ENCODE data around the gene RAB7A.
"Not testable (repeated sequence)": the region's sequence is repeated elsewhere in the genome, so short reads cannot be mapped to it uniquely, and the experiment has no call there.

RAB7A gene

GRCh38 chr3:128823631-128824030 lies 97.6 kb downstream of the RAB7A start:
- no peak for DNase-seq

GRCh38 chr3:128824132-128824850 lies 98.3 kb downstream of the RAB7A start:
- DNase-seq = no peak

- DNase-seq = no peak
Observed at GRCh38 chr3:128825117-128825725, 99.2 kb downstream of the RAB7A start.

- not testable (repeated sequence) for DNase-seq
Observed at GRCh38 chr3:128829087-128829486, 103.1 kb downstream of the RAB7A start.

GRCh38 chr3:128829925-128830625 lies 104.1 kb downstream of the RAB7A start:
- DNase-seq = not testable (repeated sequence)

GRCh38 chr3:128830762-128831161 lies 104.8 kb downstream of the RAB7A start:
- not testable (repeated sequence) for DNase-seq

- DNase-seq = not testable (repeated sequence)
Observed at GRCh38 chr3:128832979-128833378, 107.0 kb downstream of the RAB7A start.

- no peak for DNase-seq
Observed at GRCh38 chr3:128835096-128835495, 109.1 kb downstream of the RAB7A start.

GRCh38 chr3:128841926-128842920 lies 116.2 kb downstream of the RAB7A start:
- no peak for DNase-seq

GRCh38 chr3:128844502-128844901 lies 118.5 kb downstream of the RAB7A start:
- DNase-seq = no peak

- DNase-seq = no peak
Observed at GRCh38 chr3:128845119-128845777, 119.3 kb downstream of the RAB7A start.

GRCh38 chr3:128845778-128846485 lies 119.9 kb downstream of the RAB7A start:
- DNase-seq = peak; percentile 92

GRCh38 chr3:128846486-128846891 lies 120.5 kb downstream of the RAB7A start:
- no peak for DNase-seq

- DNase-seq = no peak
Observed at GRCh38 chr3:128847666-128848370, 121.8 kb downstream of the RAB7A start.

- DNase-seq = no peak
Observed at GRCh38 chr3:128848936-128849335, 123.0 kb downstream of the RAB7A start.

- DNase-seq = no peak
Observed at GRCh38 chr3:128849911-128850455, 124.0 kb downstream of the RAB7A start.

GRCh38 chr3:128850544-128850943 lies 124.6 kb downstream of the RAB7A start:
- DNase-seq = no peak

- DNase-seq = no peak
Observed at GRCh38 chr3:128851601-128852000, 125.6 kb downstream of the RAB7A start.

GRCh38 chr3:128853826-128854225 lies 127.8 kb downstream of the RAB7A start:
- DNase-seq = no peak

GRCh38 chr3:128854475-128854874 lies 128.5 kb downstream of the RAB7A start:
- no peak for DNase-seq
